ENCODE data around the gene NAALADL1.
A peak's percentile ranks its signal among the peaks of the same experiment; 100 is the strongest.

NAALADL1 gene

GRCh38 chr11:64999478-64999877 is 58.9 kb downstream of the NAALADL1 start:
- TF ChIP-seq, protein P1, sequence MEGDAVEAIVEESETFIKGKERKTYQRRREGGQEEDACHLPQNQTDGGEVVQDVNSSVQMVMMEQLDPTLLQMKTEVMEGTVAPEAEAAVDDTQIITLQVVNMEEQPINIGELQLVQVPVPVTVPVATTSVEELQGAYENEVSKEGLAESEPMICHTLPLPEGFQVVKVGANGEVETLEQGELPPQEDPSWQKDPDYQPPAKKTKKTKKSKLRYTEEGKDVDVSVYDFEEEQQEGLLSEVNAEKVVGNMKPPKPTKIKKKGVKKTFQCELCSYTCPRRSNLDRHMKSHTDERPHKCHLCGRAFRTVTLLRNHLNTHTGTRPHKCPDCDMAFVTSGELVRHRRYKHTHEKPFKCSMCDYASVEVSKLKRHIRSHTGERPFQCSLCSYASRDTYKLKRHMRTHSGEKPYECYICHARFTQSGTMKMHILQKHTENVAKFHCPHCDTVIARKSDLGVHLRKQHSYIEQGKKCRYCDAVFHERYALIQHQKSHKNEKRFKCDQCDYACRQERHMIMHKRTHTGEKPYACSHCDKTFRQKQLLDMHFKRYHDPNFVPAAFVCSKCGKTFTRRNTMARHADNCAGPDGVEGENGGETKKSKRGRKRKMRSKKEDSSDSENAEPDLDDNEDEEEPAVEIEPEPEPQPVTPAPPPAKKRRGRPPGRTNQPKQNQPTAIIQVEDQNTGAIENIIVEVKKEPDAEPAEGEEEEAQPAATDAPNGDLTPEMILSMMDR (IDR thresholded peaks at IDR 0.05; ENCODE audit: control insufficient read depth, insufficient read depth, low read depth, low read length, missing control alignments), result no peak
- DNase-seq (ENCODE audit: low read depth), result no peak
- H3K4me3 ChIP-seq (ENCODE audit: control insufficient read depth, low read depth, low read length), result no peak overlapping the region

GRCh38 chr11:64998690-64999431 is 59.5 kb downstream of the NAALADL1 start:
- no peak for DNase-seq (ENCODE audit: low read depth)

GRCh38 chr11:64998141-64998540 is 60.2 kb downstream of the NAALADL1 start:
- TF ChIP-seq, protein P1 (IDR thresholded peaks at IDR 0.05; ENCODE audit: control insufficient read depth, insufficient read depth, low read depth, low read length, missing control alignments), result no peak
- no peak for DNase-seq (ENCODE audit: low read depth)

More at GRCh38 chr11:64998690-64999431, 59.5 kb downstream of the NAALADL1 start:
- H3K4me3 ChIP-seq (ENCODE audit: control insufficient read depth, low read depth, low read length), result no peak overlapping the region
- TF ChIP-seq, protein P1 (IDR thresholded peaks at IDR 0.05; ENCODE audit: control insufficient read depth, insufficient read depth, low read depth, low read length, missing control alignments), result no peak

GRCh38 chr11:64996710-64997380 is 61.5 kb downstream of the NAALADL1 start, which contains the start of gene BATF2:
Gene BATF2, minus strand, starts transcription at chr11:64996971. Its CDS starts 57 bp downstream, at chr11:64996914.
- DNase-seq (ENCODE audit: low read depth), result peak; percentile 28

More at GRCh38 chr11:64998141-64998540, 60.2 kb downstream of the NAALADL1 start:
- H3K4me3 ChIP-seq (ENCODE audit: control insufficient read depth, low read depth, low read length), result no peak overlapping the region

GRCh38 chr11:64996327-64996709 is 62.0 kb downstream of the NAALADL1 start:
- TF ChIP-seq, protein P1 (IDR thresholded peaks at IDR 0.05; ENCODE audit: control insufficient read depth, insufficient read depth, low read depth, low read length, missing control alignments), result no peak
- DNase-seq (ENCODE audit: low read depth), result no peak
- H3K4me3 ChIP-seq (ENCODE audit: control insufficient read depth, low read depth, low read length), result peak overlapping the region; percentile 26

More at GRCh38 chr11:64996710-64997380, 61.5 kb downstream of the NAALADL1 start, which contains the start of gene BATF2:
- TF ChIP-seq, protein P1 (IDR thresholded peaks at IDR 0.05; ENCODE audit: control insufficient read depth, insufficient read depth, low read depth, low read length, missing control alignments), result peak; percentile 54
- H3K4me3 ChIP-seq (ENCODE audit: control insufficient read depth, low read depth, low read length), result peak within 1 kb of the TSS; percentile 26
